ENCODE results near the gene NCKAP5.
A peak's percentile ranks its signal among the peaks of the same experiment; 100 is the strongest.
"Not testable (repeated sequence)": the region's sequence is repeated elsewhere in the genome, so short reads cannot be mapped to it uniquely, and the experiment has no call there.

NCKAP5 gene

DNA sequence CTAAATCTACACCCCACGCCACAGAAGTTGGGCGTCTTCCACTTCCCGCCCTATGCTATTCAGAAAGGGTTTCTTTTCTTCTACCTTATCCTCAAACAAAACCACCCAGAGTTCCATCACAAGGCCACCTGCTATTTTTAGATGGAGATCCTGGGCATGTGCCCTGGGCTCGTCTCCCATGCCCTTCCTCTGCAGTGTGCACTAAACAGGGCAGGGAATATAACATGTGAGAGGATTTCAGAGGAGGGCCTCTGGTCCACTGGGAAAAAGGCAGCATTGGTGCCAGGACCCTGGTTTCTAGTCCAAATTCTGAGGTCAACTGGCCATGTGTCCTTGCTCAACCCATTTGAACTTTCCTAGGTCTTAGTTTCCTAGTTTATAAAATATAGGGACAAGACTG is 320.0 kb downstream of the NCKAP5 start:
- no peak for DNase-seq

DNA sequence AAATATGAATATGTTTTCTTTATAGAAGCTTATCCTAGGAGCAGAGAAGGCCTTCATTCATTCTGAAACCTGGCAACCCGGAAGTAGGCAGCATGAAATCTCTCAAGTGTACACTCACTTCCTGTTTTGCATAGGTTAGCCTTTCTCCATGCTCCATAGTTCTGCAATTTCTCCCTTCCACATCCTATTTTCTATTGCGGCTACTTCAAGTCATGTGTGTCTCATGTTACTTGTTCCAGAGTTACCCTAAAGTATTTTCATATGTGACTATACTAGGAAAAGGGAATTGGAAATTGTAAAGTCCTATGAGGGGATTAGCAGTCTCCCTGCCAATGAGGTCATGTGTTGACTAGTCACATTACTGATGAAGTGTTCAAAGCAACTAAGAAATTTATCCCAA is 320.6 kb downstream of the NCKAP5 start:
- no peak for DNase-seq

DNA sequence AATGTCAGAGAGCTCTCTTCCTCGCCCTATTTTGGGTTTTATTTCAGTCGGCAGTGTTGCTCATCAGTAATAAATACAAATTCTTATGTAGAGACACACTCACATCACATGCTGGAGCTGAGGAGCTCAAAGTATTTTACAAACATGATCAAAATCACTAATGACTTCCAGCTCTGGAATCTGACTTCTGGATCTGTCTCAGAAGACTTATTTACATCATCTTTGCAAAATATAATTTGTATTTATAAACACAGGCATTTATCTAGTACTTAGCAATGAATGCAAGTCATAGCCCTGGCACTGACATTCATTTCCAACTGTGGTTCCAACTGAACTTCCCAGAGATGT is 327.1 kb downstream of the NCKAP5 start:
- no peak for DNase-seq

DNA sequence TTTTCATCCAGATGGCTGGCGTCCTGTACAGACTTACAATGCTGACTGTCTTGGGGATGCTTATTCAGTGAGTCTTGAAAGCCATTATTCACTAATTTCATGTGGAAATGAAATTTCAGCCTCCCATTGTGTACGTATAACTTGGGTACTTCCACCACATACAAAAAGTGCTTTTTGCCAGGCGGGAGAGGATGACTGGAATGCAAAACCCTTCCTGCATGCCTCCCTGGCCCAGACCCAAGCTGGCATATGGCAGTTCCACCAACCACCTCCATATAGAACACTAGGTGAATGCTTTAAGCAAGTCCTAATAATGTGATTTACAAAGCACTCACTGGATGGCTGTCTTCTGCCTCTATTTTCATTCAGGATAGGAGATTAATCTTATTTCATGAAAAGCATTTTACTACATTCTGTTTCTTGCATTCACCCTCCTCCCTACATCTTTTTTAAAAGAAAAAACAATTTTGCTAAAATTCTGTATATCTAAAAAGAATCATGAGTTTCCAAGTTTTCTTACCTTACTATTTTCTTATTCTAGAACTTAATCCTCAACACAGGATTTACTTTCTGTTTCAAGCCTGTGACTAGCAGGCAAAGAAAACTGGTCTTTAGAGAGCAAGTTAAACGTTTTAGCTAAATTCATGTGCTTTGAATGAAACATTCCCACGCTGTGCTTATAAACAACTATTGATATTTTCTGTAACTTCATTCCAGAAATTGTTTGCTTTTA is 327.6 kb downstream of the NCKAP5 start:
- DNase-seq, result no peak

DNA sequence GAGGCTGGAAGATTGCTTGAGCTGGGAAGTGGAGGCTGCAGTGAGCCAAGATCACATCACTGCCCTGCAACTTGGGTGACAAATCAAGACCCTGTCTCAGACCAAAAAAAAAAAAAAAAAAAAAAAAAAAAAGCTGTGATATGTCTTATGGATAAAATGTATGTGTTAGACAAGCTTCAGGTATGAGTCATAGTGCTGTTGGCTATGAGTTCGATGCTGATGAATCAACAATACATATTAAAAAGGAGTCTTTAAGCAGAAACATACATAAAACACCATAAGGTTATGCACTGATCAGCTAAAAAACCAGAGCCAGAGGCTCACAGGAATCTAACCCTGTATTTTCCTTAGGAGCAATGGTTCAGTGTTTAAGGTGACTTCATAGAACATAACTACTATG is 332.3 kb downstream of the NCKAP5 start:
- DNase-seq, result no peak

DNA sequence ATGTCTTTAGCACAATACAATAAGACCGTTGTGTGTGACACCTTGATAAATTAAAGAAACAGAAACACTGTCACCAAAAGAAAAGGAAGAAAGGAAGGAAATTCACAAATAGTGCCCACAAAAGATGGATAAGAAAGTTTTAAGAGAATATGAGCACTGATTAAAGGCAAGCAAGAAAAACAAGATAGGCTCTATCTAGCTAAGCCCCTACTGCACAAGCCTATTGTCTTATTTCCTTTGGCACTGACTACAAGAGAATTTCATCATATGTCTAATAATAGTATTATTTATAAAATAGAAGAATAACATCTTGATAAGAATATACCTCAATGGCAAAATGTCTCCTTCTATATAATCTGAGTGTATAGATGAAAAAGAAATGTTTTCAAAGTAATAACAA is 335.7 kb downstream of the NCKAP5 start:
- no peak for DNase-seq

DNA sequence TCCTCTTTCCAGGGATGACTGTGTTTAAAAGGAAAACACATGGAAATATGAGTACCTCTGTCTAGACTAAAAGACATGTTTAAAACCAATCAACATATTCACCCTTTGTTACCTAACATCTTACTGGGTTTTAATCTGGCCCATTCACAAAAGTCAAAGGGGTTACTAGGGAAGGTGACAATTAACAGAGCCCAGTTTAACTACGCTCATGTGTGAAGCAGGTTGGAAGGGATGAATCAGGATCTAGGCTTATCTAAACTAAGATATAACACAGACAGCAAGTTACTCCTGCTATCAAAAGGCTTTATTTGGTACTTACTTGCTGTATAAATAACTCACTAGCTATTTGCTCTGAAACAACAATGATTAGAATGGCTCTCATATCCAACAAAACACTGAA is 337.0 kb downstream of the NCKAP5 start:
- no peak for DNase-seq

DNA sequence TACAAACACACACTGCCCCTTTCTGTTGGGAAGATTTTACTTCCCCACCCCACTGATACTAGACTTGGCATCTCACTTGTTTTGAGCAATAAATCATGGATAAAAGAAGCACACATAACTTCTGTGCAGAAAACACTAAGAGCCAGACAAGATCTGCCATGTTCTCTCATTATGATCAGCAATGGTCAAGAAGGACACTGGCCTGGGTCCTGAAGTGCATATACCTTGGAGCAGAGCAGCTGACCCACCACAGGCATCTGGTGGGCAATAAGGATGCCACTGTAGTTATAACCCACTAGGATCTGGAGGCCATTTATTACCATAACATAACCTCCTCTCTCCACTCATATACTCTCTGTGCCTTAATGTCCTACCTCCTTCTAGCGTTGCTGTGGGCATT is 338.3 kb downstream of the NCKAP5 start:
- DNase-seq, result no peak

DNA sequence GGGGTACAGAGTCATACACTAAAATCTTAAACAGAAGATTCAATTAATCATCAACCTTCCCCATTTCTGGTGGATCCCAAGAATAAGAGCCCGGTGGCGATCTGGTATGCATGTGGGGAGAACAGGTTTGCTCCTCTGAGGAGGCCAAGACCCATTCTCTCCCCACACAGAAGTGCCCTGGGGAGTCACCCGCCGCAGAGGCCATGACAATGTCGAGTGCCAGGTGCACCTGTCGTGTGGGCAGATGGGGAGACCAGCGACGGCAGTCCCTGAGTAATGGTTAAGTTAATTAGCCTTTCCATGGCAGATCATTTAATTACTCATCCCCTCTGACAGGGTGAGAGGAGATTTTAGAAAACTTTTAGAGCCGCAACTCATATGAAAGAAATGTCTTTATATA is 345.0 kb downstream of the NCKAP5 start:
- DNase-seq, result peak; percentile 59

DNA sequence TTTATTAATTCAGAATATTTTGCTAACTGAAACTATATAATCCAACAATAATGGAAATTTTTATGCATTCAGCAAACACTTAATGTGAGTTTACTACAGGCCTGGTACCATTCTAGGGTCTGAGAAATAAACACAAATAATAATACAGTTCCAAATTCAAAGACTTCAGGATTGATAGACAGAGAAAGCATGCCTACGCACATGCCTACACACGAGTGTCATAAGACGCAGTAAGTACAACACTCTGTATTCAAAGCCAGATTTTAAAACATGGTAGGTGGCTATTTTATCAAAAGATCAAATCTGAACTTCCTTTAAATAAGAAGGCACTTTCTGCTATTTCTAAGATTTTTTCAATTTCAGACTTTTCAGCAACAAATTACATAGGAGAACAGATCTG is 346.9 kb downstream of the NCKAP5 start:
- no peak for DNase-seq

DNA sequence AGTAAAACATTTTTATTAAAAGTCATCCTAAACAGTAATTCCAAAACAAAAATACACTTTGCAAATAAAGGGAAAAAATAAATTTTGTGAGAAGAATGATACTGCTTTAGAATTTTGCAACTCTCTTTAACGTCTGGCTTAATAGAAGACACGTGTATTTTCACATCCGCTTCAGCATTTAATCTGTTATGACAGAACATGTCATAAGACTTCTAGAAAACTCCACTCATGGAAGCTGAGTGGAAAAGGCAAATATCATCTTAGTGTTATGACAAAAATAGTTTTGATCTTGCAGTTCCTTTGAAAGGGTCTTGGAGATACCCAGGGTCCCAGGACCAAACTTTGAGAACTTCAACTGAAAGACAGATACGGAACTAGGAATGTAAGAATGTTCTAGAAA is 350.1 kb downstream of the NCKAP5 start:
- DNase-seq, result no peak

DNA sequence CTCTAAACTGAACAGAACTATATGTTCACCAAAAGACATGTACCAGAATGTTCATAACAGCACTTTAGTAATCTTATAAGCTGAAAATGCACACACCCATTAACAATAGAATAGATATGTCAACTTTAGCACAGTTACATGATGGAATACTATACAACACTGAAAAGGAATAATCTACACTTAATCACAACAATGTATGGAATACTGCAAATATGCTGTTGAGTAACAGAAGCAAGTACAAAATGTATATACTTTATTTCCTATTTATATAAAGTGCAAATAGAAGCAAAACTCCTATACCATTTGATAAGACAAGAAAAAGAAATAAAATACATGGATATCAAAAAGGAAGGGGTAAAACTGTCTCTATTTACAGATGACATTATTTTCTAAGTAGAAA is 352.8 kb downstream of the NCKAP5 start:
- no peak for DNase-seq

DNA sequence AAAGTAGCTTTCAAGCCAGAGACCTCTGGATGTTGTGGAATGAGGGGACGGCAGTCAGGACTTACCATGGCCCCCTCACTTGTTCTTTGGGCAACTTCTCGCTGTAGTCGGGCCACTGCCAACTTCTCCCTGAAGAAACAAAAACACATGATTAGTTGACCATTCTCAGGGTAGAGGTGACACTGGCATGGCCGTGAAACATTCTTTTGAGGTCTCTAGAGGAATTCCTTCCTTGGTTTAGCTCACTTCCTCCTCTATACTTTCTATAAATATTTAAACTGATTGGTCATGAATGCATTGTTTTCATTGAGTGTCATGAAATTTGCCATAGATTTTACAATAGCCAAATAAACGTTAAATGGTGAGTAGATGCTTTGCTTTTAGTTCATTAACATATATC is 354.6 kb downstream of the NCKAP5 start:
- DNase-seq, result no peak

DNA sequence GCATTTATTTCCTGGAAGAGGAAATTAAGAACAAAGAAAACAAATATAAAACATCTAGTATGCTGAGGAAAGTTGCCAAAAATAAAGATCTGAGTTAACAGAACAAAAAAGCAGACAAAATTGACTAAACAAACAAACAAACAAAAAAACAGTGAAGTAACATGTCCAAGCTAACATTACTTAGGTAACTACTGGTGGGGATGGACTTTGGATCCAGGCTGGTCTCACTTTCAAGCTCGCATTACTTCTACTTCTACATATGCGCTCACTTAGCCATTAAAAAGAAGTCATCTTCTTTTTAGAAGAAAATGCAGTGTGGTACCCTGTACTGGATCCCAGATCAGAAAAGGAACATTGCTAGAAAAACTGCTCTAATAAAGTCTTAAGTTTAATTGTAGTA is 358.9 kb downstream of the NCKAP5 start:
- DNase-seq, result no peak

DNA sequence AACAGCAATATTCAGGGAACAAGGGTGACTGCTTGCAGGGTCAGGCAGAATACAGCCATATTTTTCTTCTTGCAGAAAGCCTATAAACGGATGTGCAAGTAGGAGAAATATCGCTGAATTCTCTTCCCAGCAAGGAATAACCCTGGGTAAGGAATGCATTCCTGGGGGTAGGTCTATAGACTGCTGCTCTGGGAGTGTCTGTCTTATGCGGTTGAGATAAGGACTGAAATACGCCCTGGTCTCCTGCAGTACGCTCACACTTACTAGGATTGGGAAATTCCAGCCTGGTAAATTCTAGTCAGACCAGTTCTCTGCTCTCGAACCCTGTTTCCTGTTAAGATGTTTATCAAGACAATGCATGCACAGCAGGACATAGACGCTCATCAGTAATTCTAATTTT is 361.6 kb downstream of the NCKAP5 start:
- DNase-seq, result not testable (repeated sequence)

DNA sequence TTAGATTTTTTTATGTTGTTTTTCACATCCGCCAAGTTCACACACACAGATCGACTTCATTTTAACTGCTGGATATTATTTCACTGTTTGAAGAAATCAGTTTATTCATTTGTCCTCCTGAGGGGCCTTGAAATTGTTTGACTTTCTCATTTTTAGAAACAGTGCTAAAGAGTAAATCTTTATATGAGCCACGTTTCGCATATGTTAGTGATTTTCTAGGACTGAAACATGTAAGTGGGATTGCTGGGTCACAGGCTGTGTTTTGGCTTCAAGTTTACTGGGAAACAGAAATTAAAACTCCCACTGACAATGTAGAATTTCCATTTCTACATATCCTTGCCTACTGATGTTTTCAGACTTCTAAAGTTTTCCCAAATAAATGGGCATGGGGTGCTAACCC is 363.8 kb downstream of the NCKAP5 start:
- no peak for DNase-seq

DNA sequence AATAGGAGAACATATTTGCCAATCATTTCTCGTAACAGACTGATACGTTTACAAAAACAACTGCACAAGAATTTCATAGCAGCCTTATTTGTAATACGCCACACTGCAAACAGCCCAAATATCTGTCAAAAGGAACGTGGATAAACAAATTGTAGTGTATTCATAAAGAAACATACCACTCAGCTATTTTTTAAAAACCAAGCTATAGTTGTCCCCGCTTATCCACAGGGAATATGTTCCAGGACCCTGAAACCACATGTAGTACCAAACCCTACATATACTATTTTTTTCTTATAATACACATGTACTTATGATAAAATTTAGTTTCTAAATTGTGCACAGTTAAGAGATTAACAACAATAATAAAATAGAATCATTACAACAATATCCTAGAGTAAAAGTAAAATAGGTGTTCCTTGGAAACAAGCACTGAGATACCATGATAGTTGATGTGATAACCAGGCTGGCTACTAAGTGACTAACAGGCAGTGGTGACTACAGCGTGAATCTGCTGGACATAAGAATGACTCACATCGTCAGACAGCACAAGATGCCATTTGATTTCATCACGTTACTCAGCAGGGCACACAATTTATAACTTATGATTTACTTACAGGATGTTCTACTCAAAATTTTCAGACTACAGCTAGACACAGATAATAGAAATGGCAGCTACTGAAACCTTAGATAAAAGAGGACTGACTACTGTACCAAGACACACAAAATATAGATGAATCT is 367.4 kb downstream of the NCKAP5 start:
- DNase-seq, result no peak

DNA sequence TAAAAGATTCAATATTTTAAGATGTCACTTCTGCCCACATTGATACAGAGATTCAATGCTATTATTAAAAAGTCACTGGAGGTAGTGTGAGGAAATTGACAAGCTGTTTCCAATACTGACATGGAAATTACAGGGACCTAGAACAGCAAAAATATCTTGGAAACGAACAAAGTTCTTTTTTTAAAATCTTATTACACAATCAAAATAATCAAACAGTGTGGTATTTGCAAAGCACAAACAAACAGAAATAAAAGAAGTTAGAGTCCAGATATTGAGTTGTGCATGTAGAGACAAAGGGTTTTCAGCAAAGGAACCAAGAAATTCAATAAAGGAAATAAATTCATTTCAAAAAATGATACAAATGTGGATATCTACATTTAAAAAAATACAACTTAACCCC is 369.6 kb downstream of the NCKAP5 start:
- DNase-seq, result no peak

DNA sequence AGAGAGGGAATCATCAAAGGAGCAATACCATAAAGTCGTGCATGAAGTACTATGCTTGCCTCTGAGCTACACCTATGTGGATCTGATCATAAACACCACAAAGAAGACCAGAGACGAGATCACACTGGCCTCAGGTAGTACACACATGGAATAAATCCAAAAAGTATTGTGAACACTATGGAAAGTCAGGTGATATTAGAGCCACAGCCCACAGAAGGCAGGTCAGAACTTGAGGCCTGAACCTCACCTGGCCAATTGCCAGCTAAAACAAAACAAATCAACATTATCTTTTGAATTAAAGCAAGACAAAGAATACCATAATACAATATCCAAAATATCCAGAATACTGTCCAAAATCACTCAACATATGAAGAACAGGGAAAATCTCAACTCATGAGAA is 371.1 kb downstream of the NCKAP5 start:
- DNase-seq, result no peak

DNA sequence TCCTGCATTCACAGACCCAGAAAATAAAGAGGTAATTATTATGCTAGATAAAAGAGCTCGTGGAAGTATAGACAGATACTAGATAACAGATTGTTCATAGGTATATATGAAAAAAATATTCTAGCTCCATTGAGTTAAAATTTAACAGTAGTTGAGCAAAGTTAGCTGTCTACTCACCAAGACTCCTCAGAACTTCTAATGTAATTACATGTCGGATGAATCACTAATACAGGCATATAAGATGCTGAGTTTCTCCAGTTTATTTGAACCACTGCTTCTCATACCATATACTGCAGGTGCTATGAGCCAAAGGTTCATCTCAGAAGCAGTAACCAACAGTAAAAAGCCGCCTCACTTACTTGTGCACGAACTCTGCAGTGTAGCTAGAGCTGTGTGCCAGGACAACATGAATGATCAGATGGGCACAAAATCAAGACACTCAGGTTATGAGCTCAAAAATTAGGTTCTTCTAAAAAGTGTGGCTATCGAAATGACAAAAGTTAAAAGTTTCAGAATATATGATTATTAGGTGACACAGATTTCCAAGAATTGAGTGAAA is 373.4 kb downstream of the NCKAP5 start:
- DNase-seq, result no peak

DNA sequence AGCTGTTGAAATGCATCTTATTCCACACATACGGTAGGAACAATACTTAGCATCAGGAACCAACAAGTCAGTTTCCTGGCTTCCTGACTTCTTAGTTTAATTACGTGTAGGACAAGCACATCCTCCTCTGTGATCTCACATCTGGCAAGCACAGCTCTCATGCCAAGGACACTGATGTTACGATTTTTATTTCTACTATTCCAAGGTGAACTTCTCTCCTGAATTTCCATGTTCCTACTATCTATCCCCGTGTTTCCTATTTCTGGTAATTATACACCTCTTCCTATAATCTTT is 374.0 kb downstream of the NCKAP5 start:
- DNase-seq, result no peak

DNA sequence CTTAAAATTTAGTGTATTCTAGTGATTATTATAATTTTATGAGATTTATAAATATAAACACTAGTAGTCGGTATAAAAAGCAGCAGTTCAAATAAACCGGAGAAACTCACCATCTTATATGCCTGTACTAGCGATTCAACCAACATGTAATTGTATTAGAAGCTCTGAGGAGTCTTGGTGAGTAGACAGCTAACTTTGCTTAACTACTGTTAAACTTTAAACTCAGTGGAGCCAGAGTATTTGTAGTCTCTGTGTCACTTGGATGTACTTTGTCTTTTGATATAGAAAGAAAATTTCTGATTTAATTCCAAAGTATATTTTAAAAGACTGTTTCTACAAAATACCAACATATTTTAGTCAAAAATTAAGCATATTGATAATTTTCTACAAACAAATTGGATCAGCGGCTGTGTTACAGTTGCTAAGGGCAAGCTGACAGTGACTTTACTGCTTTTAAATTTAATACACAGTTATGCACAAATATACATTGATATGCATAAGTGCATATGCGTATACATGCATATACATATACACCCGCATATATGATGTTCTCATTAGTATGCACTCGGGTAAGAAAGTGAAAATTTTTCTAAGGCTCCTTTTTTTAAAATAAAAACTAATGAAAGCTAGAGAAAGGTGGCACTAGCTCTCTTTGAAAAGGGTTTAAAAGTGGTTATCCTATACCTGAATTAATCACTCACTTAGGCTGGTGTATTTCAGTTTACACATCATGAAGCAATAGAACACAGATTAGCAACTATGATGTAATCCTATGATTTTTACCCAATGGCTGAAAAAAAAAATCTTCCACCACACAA is 374.5 kb downstream of the NCKAP5 start:
- DNase-seq, result no peak

DNA sequence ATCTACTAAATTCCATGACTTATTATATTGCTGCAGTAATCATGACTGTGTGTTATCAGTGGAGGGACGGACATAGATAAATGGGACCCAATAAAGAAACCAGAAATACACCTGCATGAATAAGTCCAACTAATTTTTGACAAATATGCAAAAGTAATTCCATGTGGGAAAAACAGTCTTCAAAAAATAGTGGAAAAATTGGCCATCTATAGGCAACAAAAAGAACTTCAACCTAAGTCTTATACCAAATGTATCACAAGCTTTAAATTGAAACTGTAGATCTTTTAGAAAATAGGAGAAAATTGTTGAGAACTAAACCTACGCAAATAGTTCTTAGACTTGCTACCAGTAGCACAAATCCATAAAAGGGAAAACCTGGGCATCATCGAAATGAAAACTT is 376.2 kb downstream of the NCKAP5 start:
- no peak for DNase-seq

DNA sequence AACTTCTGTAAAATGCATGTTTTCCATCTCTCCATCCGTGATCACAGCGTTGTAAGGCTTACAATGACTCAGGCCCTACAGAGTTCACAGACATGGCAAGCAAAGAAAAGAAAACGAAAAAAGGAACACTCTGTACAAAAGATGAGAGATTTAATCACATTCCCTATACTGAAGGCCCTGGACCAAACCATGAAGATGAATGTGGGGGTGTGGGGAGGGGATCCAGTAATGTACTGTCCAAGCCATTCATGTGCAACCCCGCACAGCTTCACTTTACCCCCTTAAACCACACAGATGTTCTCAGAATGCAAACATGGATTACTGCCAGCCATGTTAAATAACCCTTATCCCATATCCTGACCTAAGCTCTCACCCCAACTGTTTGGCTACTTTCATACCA is 391.1 kb downstream of the NCKAP5 start:
- DNase-seq, result no peak
